ENCODE data around the gene CPED1.

DNA sequence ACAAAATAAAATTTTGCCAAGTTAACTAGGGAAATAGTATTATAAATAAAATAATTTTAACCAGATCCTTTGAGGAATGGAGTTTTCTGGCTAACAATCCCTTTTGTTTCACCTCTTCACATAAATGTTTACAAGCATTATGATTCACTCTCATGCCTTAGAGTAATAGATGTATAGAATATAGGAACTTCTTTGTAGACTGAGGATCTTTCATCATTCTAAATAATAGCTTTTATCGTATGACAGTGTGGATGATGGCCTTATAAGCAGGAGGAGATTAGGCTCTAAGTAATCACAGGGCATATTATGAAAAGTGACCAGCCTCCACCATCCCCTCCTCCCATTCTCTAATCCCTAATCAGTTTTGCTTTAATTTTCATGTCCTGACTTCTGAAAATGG is 24.4 kb upstream of the CPED1 start:
- TF ChIP-seq POLR2A (IDR thresholded peaks at IDR 0.05), result no peak
- TF ChIP-seq CTCF (IDR thresholded peaks at IDR 0.05), result no peak
